Measurements from ENCODE around the gene MED12L. TPM values are rescaled to one million over a fixed set of nuclear protein-coding genes. Genes with fewer than 3 reads are reported as not detected.

Gene MED12L
- total RNA-seq, 4 donors from 2014 or later, result under 0.01 to 0.34 (median 0.27) TPM

- TF ChIP-seq CTCF (IDR thresholded peaks at IDR 0.05; ENCODE audit: low read depth), result no peak
These were observed 112.7 kb downstream of the MED12L start for GRCh38 chr3:151197981-151198767.

GRCh38 chr3:151198849-151199248, 113.4 kb downstream of the MED12L start:
- no peak for TF ChIP-seq CTCF (IDR thresholded peaks at IDR 0.05; ENCODE audit: low read depth)

GRCh38 chr3:151199554-151200438, 114.3 kb downstream of the MED12L start:
- no peak for TF ChIP-seq CTCF (IDR thresholded peaks at IDR 0.05; ENCODE audit: low read depth)

- no peak for TF ChIP-seq CTCF (IDR thresholded peaks at IDR 0.05; ENCODE audit: low read depth)
These were observed 115.1 kb downstream of the MED12L start for GRCh38 chr3:151200586-151200985.

- no peak for TF ChIP-seq CTCF (IDR thresholded peaks at IDR 0.05; ENCODE audit: low read depth)
These were observed 115.7 kb downstream of the MED12L start for GRCh38 chr3:151201051-151201730.

- TF ChIP-seq CTCF (IDR thresholded peaks at IDR 0.05; ENCODE audit: low read depth), result no peak
These were observed 117.6 kb downstream of the MED12L start, which contains the start of gene GPR171 for GRCh38 chr3:151203051-151203420. Gene GPR171, minus strand, starts transcription at chr3:151203216. Its CDS starts 3,830 bp downstream, at chr3:151199386.
